ENCODE measurements around the gene CRABP1.

CRABP1 gene

GRCh38 chr15:78353093-78353492 lies 12.9 kb downstream of the CRABP1 start:
- H3K36me3 ChIP-seq (ENCODE audit: control insufficient read depth, insufficient read depth, low read length, severe bottlenecking), result no peaks in the 10 kb centered on the region
- no peak overlapping the region for H3K9ac ChIP-seq (ENCODE audit: low read length)
- peaks cover 18% of the 10 kb centered on the region for H3K27me3 ChIP-seq (replicated peaks; ENCODE audit: control insufficient read depth, insufficient read depth, low read length)
- no peak overlapping the region for H3K4me3 ChIP-seq (ENCODE audit: low read length)
- no peak for DNase-seq (ENCODE audit: low read depth)
- no peaks in the 10 kb centered on the region for H3K9me3 ChIP-seq (ENCODE audit: control insufficient read depth, low read length)
- H3K4me1 ChIP-seq (ENCODE audit: control insufficient read depth, insufficient read depth, low read length), result no peaks in the 10 kb centered on the region

GRCh38 chr15:78355177-78355576 lies 15.0 kb downstream of the CRABP1 start:
- no peaks in the 10 kb centered on the region for H3K9me3 ChIP-seq (ENCODE audit: control insufficient read depth, low read length)
- H3K4me1 ChIP-seq (ENCODE audit: control insufficient read depth, insufficient read depth, low read length), result no peaks in the 10 kb centered on the region
- no peaks in the 10 kb centered on the region for H3K36me3 ChIP-seq (ENCODE audit: control insufficient read depth, insufficient read depth, low read length, severe bottlenecking)
- H3K27me3 ChIP-seq (replicated peaks; ENCODE audit: control insufficient read depth, insufficient read depth, low read length), result peaks cover 23% of the 10 kb centered on the region
- DNase-seq (ENCODE audit: low read depth), result no peak
- no peak overlapping the region for H3K4me3 ChIP-seq (ENCODE audit: low read length)
- no peak overlapping the region for H3K9ac ChIP-seq (ENCODE audit: low read length)

- Histone ChIP-seq H3K9ac (ENCODE audit: low read length) (no peak overlapping the region), H3K9me3 (ENCODE audit: control insufficient read depth, low read length) (no peaks in the 10 kb centered on the region), H3K36me3 (ENCODE audit: control insufficient read depth, insufficient read depth, low read length, severe bottlenecking) (no peaks in the 10 kb centered on the region), H3K27me3 (replicated peaks; ENCODE audit: control insufficient read depth, insufficient read depth, low read length) (peaks cover 23% of the 10 kb centered on the region), H3K4me3 (ENCODE audit: low read length) (no peak overlapping the region), H3K4me1 (ENCODE audit: control insufficient read depth, insufficient read depth, low read length) (no peaks in the 10 kb centered on the region)
- DNase-seq (ENCODE audit: low read depth), result no peak
These were observed 18.1 kb downstream of the CRABP1 start for GRCh38 chr15:78358102-78358870.

- Histone ChIP-seq H3K27me3 (replicated peaks; ENCODE audit: control insufficient read depth, insufficient read depth, low read length) (peaks cover 23% of the 10 kb centered on the region), H3K4me3 (ENCODE audit: low read length) (no peak overlapping the region), H3K9me3 (ENCODE audit: control insufficient read depth, low read length) (no peaks in the 10 kb centered on the region), H3K36me3 (ENCODE audit: control insufficient read depth, insufficient read depth, low read length, severe bottlenecking) (no peaks in the 10 kb centered on the region), H3K9ac (ENCODE audit: low read length) (no peak overlapping the region), H3K4me1 (ENCODE audit: control insufficient read depth, insufficient read depth, low read length) (no peaks in the 10 kb centered on the region)
- no peak for DNase-seq (ENCODE audit: low read depth)
These were observed 19.1 kb downstream of the CRABP1 start for GRCh38 chr15:78359041-78359808.

GRCh38 chr15:78360367-78360801 lies 20.2 kb downstream of the CRABP1 start:
- Histone ChIP-seq H3K27me3 (replicated peaks; ENCODE audit: control insufficient read depth, insufficient read depth, low read length) (peaks cover 15% of the 10 kb centered on the region), H3K9ac (ENCODE audit: low read length) (no peak overlapping the region), H3K9me3 (ENCODE audit: control insufficient read depth, low read length) (no peaks in the 10 kb centered on the region), H3K4me1 (ENCODE audit: control insufficient read depth, insufficient read depth, low read length) (no peaks in the 10 kb centered on the region), H3K4me3 (ENCODE audit: low read length) (no peak overlapping the region), H3K36me3 (ENCODE audit: control insufficient read depth, insufficient read depth, low read length, severe bottlenecking) (no peaks in the 10 kb centered on the region)
- peak; percentile 90 for DNase-seq (ENCODE audit: low read depth)

GRCh38 chr15:78360958-78361718 lies 21.0 kb downstream of the CRABP1 start:
- H3K4me3 ChIP-seq (ENCODE audit: low read length), result no peak overlapping the region
- no peak for DNase-seq (ENCODE audit: low read depth)
- H3K4me1 ChIP-seq (ENCODE audit: control insufficient read depth, insufficient read depth, low read length), result no peaks in the 10 kb centered on the region
- no peaks in the 10 kb centered on the region for H3K9me3 ChIP-seq (ENCODE audit: control insufficient read depth, low read length)
- peaks cover 15% of the 10 kb centered on the region for H3K27me3 ChIP-seq (replicated peaks; ENCODE audit: control insufficient read depth, insufficient read depth, low read length)
- H3K9ac ChIP-seq (ENCODE audit: low read length), result no peak overlapping the region
- no peaks in the 10 kb centered on the region for H3K36me3 ChIP-seq (ENCODE audit: control insufficient read depth, insufficient read depth, low read length, severe bottlenecking)

GRCh38 chr15:78361771-78362506 lies 21.8 kb downstream of the CRABP1 start:
- no peak for DNase-seq (ENCODE audit: low read depth)
- Histone ChIP-seq H3K4me1 (ENCODE audit: control insufficient read depth, insufficient read depth, low read length) (no peaks in the 10 kb centered on the region), H3K9ac (ENCODE audit: low read length) (no peak overlapping the region), H3K4me3 (ENCODE audit: low read length) (no peak overlapping the region), H3K27me3 (replicated peaks; ENCODE audit: control insufficient read depth, insufficient read depth, low read length) (peaks cover 15% of the 10 kb centered on the region), H3K9me3 (ENCODE audit: control insufficient read depth, low read length) (no peaks in the 10 kb centered on the region), H3K36me3 (ENCODE audit: control insufficient read depth, insufficient read depth, low read length, severe bottlenecking) (no peaks in the 10 kb centered on the region)

GRCh38 chr15:78362716-78363380 lies 22.7 kb downstream of the CRABP1 start:
- Histone ChIP-seq H3K9me3 (ENCODE audit: control insufficient read depth, low read length) (no peaks in the 10 kb centered on the region), H3K4me3 (ENCODE audit: low read length) (no peak overlapping the region), H3K36me3 (ENCODE audit: control insufficient read depth, insufficient read depth, low read length, severe bottlenecking) (no peaks in the 10 kb centered on the region), H3K9ac (ENCODE audit: low read length) (no peak overlapping the region), H3K27me3 (replicated peaks; ENCODE audit: control insufficient read depth, insufficient read depth, low read length) (peaks cover 16% of the 10 kb centered on the region), H3K4me1 (ENCODE audit: control insufficient read depth, insufficient read depth, low read length) (no peaks in the 10 kb centered on the region)
- no peak for DNase-seq (ENCODE audit: low read depth)

GRCh38 chr15:78363381-78363734 lies 23.2 kb downstream of the CRABP1 start:
- DNase-seq (ENCODE audit: low read depth), result no peak
- no peaks in the 10 kb centered on the region for H3K9me3 ChIP-seq (ENCODE audit: control insufficient read depth, low read length)
- H3K36me3 ChIP-seq (ENCODE audit: control insufficient read depth, insufficient read depth, low read length, severe bottlenecking), result no peaks in the 10 kb centered on the region
- H3K4me1 ChIP-seq (ENCODE audit: control insufficient read depth, insufficient read depth, low read length), result no peaks in the 10 kb centered on the region
- H3K9ac ChIP-seq (ENCODE audit: low read length), result no peak overlapping the region
- peaks cover 21% of the 10 kb centered on the region for H3K27me3 ChIP-seq (replicated peaks; ENCODE audit: control insufficient read depth, insufficient read depth, low read length)
- H3K4me3 ChIP-seq (ENCODE audit: low read length), result no peak overlapping the region

- Histone ChIP-seq H3K27me3 (replicated peaks; ENCODE audit: control insufficient read depth, insufficient read depth, low read length) (peaks cover 18% of the 10 kb centered on the region), H3K36me3 (ENCODE audit: control insufficient read depth, insufficient read depth, low read length, severe bottlenecking) (no peaks in the 10 kb centered on the region), H3K4me1 (ENCODE audit: control insufficient read depth, insufficient read depth, low read length) (no peaks in the 10 kb centered on the region), H3K9ac (ENCODE audit: low read length) (no peak overlapping the region), H3K4me3 (ENCODE audit: low read length) (no peak overlapping the region), H3K9me3 (ENCODE audit: control insufficient read depth, low read length) (no peaks in the 10 kb centered on the region)
- DNase-seq (ENCODE audit: low read depth), result peak; percentile 86
These were observed 24.1 kb downstream of the CRABP1 start for GRCh38 chr15:78364233-78364632.
